H1 (cell line): ENCODE results near the gene KLHL3.
A peak's percentile ranks its signal among the peaks of the same experiment; 100 is the strongest.

Source experiments
- CTCF ChIP-seq, 3 experiments: IDR thresholded peaks; 1 replicate in 2 of 3; 2 replicates in 1 of 3; pipeline versions ENCODE4 v1.5.1 to v1.6.1; 2011; ENCODE audit warnings: low read length in 3 of 3, mild to moderate bottlenecking in 3 of 3, inconsistent platforms in 2 of 3, low read depth in 1 of 3, moderate library complexity in 1 of 3; ENCODE audit not compliant: insufficient read depth in 1 of 3; ENCODE audit errors: control extremely low read depth in 1 of 3
- EZH2 ChIP-seq: fragments of 200-600 bp; sonication (generic); IDR thresholded peaks from 2 replicates; pipeline ENCODE4 v1.7.1; 2012; ENCODE audit warnings: low read depth, mild to moderate bottlenecking, moderate library complexity, low read length, inconsistent platforms; ENCODE audit not compliant: severe bottlenecking
- KDM5A ChIP-seq: fragments of 200-600 bp; IDR thresholded peaks from 2 replicates; pipeline ENCODE4 v1.7.1; 2012; ENCODE audit warnings: mild to moderate bottlenecking, low read length, inconsistent platforms, mixed read lengths
- POU5F1 ChIP-seq: IDR thresholded peaks from 2 replicates; pipeline ENCODE4 v1.6.1; 2011; ENCODE audit warnings: low read depth, mild to moderate bottlenecking, low read length, moderate library complexity
- SP1 ChIP-seq: IDR thresholded peaks from 2 replicates; pipeline ENCODE4 v1.6.1; 2011; ENCODE audit warnings: low read depth, low read length
- ZNF274 ChIP-seq: IDR thresholded peaks from 2 replicates; pipeline ENCODE4 v1.7.0; 2012; ENCODE audit warnings: low read length, borderline replicate concordance; ENCODE audit errors: extremely low read depth

- no peak for TF ChIP-seq POU5F1
- TF ChIP-seq EZH2: no peak
- no peak for TF ChIP-seq KDM5A
- no peak for TF ChIP-seq ZNF274
- TF ChIP-seq CTCF (IDR thresholded peaks at IDR 0.05; ENCODE audit: control extremely low read depth in 1 of 3, insufficient read depth in 1 of 3, low read depth in 1 of 3, low read length in 3 of 3): peak; percentile 17 to 49 (median 33); a peak in 2 of 4 replicates
- TF ChIP-seq SP1: no peak
These were observed 40.0 kb downstream of the KLHL3 start for GRCh38 chr5:137695651-137696428.
